H1 (cell line): ENCODE results near the gene BRSK2. TPM values are rescaled to one million over a fixed set of nuclear protein-coding genes. Genes with fewer than 3 reads are reported as not detected.
A peak's percentile ranks its signal among the peaks of the same experiment; 100 is the strongest.

Source experiments
- CTCF ChIA-PET: fragments of 300-600 bp; sonication (Branson Sonifier 250); formaldehyde crosslinking; loops from one replicate; lab custom pipeline; 2021; ENCODE audit not compliant: partially characterized antibody; lab: Charles Lee
- POLR2A ChIA-PET: fragments of 300-600 bp; sonication (Branson Sonifier 250); formaldehyde crosslinking; loops from one replicate; lab custom pipeline; 2021; ENCODE audit warnings: inconsistent platforms; ENCODE audit not compliant: partially characterized antibody; lab: Charles Lee
- DNase-seq, 2 experiments: peaks; one replicate each; pipeline versions ENCODE4 v3.0.0 to v3.0.0-alpha.2; 2010 to 2022; ENCODE audit warnings: low spot score in 2 of 2, low read depth in 1 of 2, mixed read lengths in 1 of 2
- FAIRE-seq: peaks from 2 replicates; lab custom pipeline; 2011; peaks lifted over from hg19 to GRCh38; lab: Jason Lieb, UNC
- H2AFZ ChIP-seq: 2 replicates; pipeline ENCODE4 v1.8.1; 2012; ENCODE audit warnings: low read length, inconsistent platforms
- H2AK5ac ChIP-seq: 2 replicates; pipeline ENCODE4 v1.6.1; 2013; ENCODE audit warnings: low read depth, low read length
- H2BK120ac ChIP-seq: replicated peaks from 2 replicates; pipeline ENCODE3; 2013; ENCODE audit warnings: low read depth, low read length, inconsistent platforms
- H2BK12ac ChIP-seq: 2 replicates; pipeline ENCODE4 v1.6.1; 2013; ENCODE audit warnings: low read depth, low read length
- H2BK15ac ChIP-seq: 2 replicates; pipeline ENCODE4 v1.6.1; 2013; ENCODE audit warnings: low read length
- H2BK20ac ChIP-seq: 2 replicates; pipeline ENCODE4 v1.6.1; 2013; ENCODE audit warnings: low read length
- H2BK5ac ChIP-seq: 2 replicates; pipeline ENCODE4 v1.6.1; 2013; ENCODE audit warnings: low read depth, low read length
- H3K14ac ChIP-seq: 2 replicates; pipeline ENCODE4 v1.6.1; 2013; ENCODE audit warnings: inconsistent platforms; ENCODE audit not compliant: insufficient read length
- H3K18ac ChIP-seq: 2 replicates; pipeline ENCODE4 v1.6.1; 2013; ENCODE audit warnings: low read length; ENCODE audit errors: extremely low read depth
- H3K23ac ChIP-seq: 2 replicates; pipeline ENCODE4 v1.6.1; 2013; ENCODE audit warnings: inconsistent platforms; ENCODE audit not compliant: insufficient read length
- H3K23me2 ChIP-seq: 2 replicates; pipeline ENCODE4 v1.6.1; 2013; ENCODE audit warnings: low read depth, low read length
- H3K27ac ChIP-seq: 2 replicates; pipeline ENCODE4 v1.6.1; 2011; ENCODE audit warnings: low read depth, low read length, inconsistent platforms
- H3K27me3 ChIP-seq, 4 experiments: replicated peaks in 1 of 4; 1 replicate in 1 of 4; 2 replicates in 3 of 4; pipeline versions ENCODE4 v1.6.1 to v1.8.1; 2011 to 2013; ENCODE audit warnings: low read length in 3 of 4, mild to moderate bottlenecking in 3 of 4, inconsistent platforms in 2 of 4, mixed read lengths in 2 of 4, moderate library complexity in 1 of 4; ENCODE audit not compliant: control insufficient read depth in 3 of 4, insufficient read depth in 3 of 4; ENCODE audit errors: extremely low read depth in 1 of 4
- H3K36me3 ChIP-seq, 4 experiments: 2 replicates each; pipeline versions ENCODE4 v1.6.1 to v1.8.1; 2011 to 2013; ENCODE audit warnings: mild to moderate bottlenecking in 4 of 4, low read length in 3 of 4, moderate library complexity in 2 of 4, control low read depth in 1 of 4, inconsistent platforms in 1 of 4; ENCODE audit not compliant: insufficient read depth in 4 of 4, control insufficient read depth in 2 of 4
- H3K4ac ChIP-seq: replicated peaks from 2 replicates; pipeline ENCODE3; 2013; ENCODE audit warnings: low read length, low read depth, mixed read lengths, inconsistent platforms; ENCODE audit not compliant: insufficient read length
- H3K4me1 ChIP-seq, 4 experiments: replicated peaks in 1 of 4; 1 replicate in 1 of 4; 2 replicates in 3 of 4; pipeline versions ENCODE4 v1.6.1 to v1.8.1; 2011 to 2013; ENCODE audit warnings: low read length in 3 of 4, inconsistent platforms in 2 of 4, mixed read lengths in 1 of 4; ENCODE audit not compliant: insufficient read depth in 4 of 4, control insufficient read depth in 3 of 4
- H3K4me2 ChIP-seq, 2 experiments: 2 replicates each; pipeline versions ENCODE4 v1.6.1 to v1.8.1; 2011 to 2013; ENCODE audit warnings: low read depth in 2 of 2, low read length in 2 of 2, control low read depth in 1 of 2, inconsistent platforms in 1 of 2, mild to moderate bottlenecking in 1 of 2; ENCODE audit not compliant: insufficient read depth in 1 of 2
- H3K4me3 ChIP-seq, 4 experiments: fragments of 200-600, 300-600 bp in 1 of 4; sonication (generic), shearing (Covaris generic), sonication (Bioruptor Twin) in 1 of 4; 2 replicates each; pipeline versions ENCODE4 v1.5.1 to v1.8.1; 2011 to 2016; ENCODE audit warnings: low read length in 4 of 4, low read depth in 3 of 4, control low read depth in 2 of 4, inconsistent platforms in 2 of 4, mild to moderate bottlenecking in 2 of 4, mixed read lengths in 1 of 4, moderate library complexity in 1 of 4; ENCODE audit not compliant: insufficient read depth in 2 of 4; ENCODE audit errors: extremely low read depth in 1 of 4
- H3K56ac ChIP-seq: replicated peaks from 2 replicates; pipeline ENCODE3; 2013; ENCODE audit warnings: low read depth, mild to moderate bottlenecking, mixed read lengths, low read length, inconsistent platforms; ENCODE audit not compliant: insufficient read length
- H3K79me1 ChIP-seq: 2 replicates; pipeline ENCODE4 v1.6.1; 2013; ENCODE audit warnings: low read depth, low read length, control low read depth
- H3K79me2 ChIP-seq, 2 experiments: 2 replicates each; pipeline versions ENCODE4 v1.6.1 to v1.8.1; 2012 to 2013; ENCODE audit warnings: low read length in 2 of 2, mild to moderate bottlenecking in 2 of 2, inconsistent platforms in 1 of 2; ENCODE audit not compliant: insufficient read depth in 2 of 2, control insufficient read depth in 1 of 2
- H3K9ac ChIP-seq, 4 experiments: replicated peaks in 1 of 4; 1 replicate in 1 of 4; 2 replicates in 3 of 4; pipeline versions ENCODE4 v1.6.1 to v1.8.1; 2011 to 2013; ENCODE audit warnings: low read depth in 3 of 4, low read length in 3 of 4, control low read depth in 2 of 4, mild to moderate bottlenecking in 2 of 4, moderate library complexity in 2 of 4, inconsistent platforms in 1 of 4; ENCODE audit errors: extremely low read depth in 1 of 4
- H3K9me3 ChIP-seq, 2 experiments: 2 replicates each; pipeline versions ENCODE4 v1.6.1 to v1.8.1; 2012 to 2013; ENCODE audit warnings: mild to moderate bottlenecking in 2 of 2, moderate library complexity in 2 of 2, control low read depth in 1 of 2, inconsistent platforms in 1 of 2, low read depth in 1 of 2, low read length in 1 of 2, mixed read lengths in 1 of 2; ENCODE audit not compliant: insufficient read depth in 2 of 2
- H4K20me1 ChIP-seq, 2 experiments: replicated peaks in 1 of 2; 2 replicates each; pipeline versions ENCODE3 to v1.8.1; 2011 to 2013; ENCODE audit warnings: inconsistent platforms in 2 of 2, low read length in 2 of 2, mild to moderate bottlenecking in 1 of 2; ENCODE audit not compliant: insufficient read depth in 2 of 2, control insufficient read depth in 1 of 2
- H4K5ac ChIP-seq: 2 replicates; pipeline ENCODE4 v1.6.1; 2013; ENCODE audit warnings: low read length, low read depth, mixed read lengths, inconsistent platforms; ENCODE audit not compliant: insufficient read length
- H4K8ac ChIP-seq: 2 replicates; pipeline ENCODE4 v1.8.0; 2013; ENCODE audit warnings: mild to moderate bottlenecking, moderate library complexity, low read length, inconsistent platforms; ENCODE audit not compliant: insufficient read depth; ENCODE audit errors: extremely low read depth
- H4K91ac ChIP-seq: replicated peaks from 2 replicates; pipeline ENCODE3; 2013; ENCODE audit warnings: low read length, mixed read lengths, inconsistent platforms; ENCODE audit not compliant: insufficient read length
- BCL11A ChIP-seq, 2 experiments: IDR thresholded peaks; one replicate each; pipeline ENCODE4 v1.6.1; 2011; ENCODE audit warnings: low read depth in 2 of 2, low read length in 2 of 2, mild to moderate bottlenecking in 2 of 2
- BRCA1 ChIP-seq: IDR thresholded peaks from 2 replicates; pipeline ENCODE4 v1.6.1; 2012; ENCODE audit warnings: low read depth, low read length, improper control_type of control experiment
- CHD2 ChIP-seq: IDR thresholded peaks from 2 replicates; pipeline ENCODE4 v1.6.1; 2012; ENCODE audit warnings: low read length, improper control_type of control experiment
- EZH2 ChIP-seq: fragments of 200-600 bp; sonication (generic); IDR thresholded peaks from 2 replicates; pipeline ENCODE4 v1.7.1; 2012; ENCODE audit warnings: low read depth, mild to moderate bottlenecking, moderate library complexity, low read length, inconsistent platforms; ENCODE audit not compliant: severe bottlenecking
- KDM5A ChIP-seq: fragments of 200-600 bp; IDR thresholded peaks from 2 replicates; pipeline ENCODE4 v1.7.1; 2012; ENCODE audit warnings: mild to moderate bottlenecking, low read length, inconsistent platforms, mixed read lengths
- POU5F1 ChIP-seq: IDR thresholded peaks from 2 replicates; pipeline ENCODE4 v1.6.1; 2011; ENCODE audit warnings: low read depth, mild to moderate bottlenecking, low read length, moderate library complexity
- SAP30 ChIP-seq: fragments of 300-600 bp; sonication (generic); IDR thresholded peaks from 2 replicates; pipeline ENCODE4 v1.7.1; 2012; ENCODE audit warnings: low read length, moderate library complexity, mild to moderate bottlenecking, inconsistent platforms; ENCODE audit not compliant: insufficient read depth, insufficient replicate concordance
- WGBS, 2 experiments: shearing (Covaris generic) in 1 of 2; methylation state at CpG; one replicate each; pipeline versions ENCODE4 v1.1.6 to v1.1.7; 2013 to 2015; ENCODE audit warnings: low lambda C conversion rate in 2 of 2, mixed read lengths in 2 of 2, inconsistent platforms in 1 of 2, low coverage in 1 of 2, missing lambda C conversion rate in 1 of 2; ENCODE audit not compliant: insufficient replicate concordance in 2 of 2, insufficient coverage in 1 of 2, insufficient read length in 1 of 2; ENCODE audit errors: extremely low coverage in 1 of 2, missing lambda C conversion rate in 1 of 2; 5-methylcytosine and 5-hydroxymethylcytosine counted together
- polyA plus RNA-seq, 7 experiments: library from polyadenylated mRNA; depleted of rRNA in 3 of 7; stranded (reverse) in 5 of 7; unstranded in 2 of 7; fragments of >200 nt in 5 of 7; fragments of 200-250 nt in 2 of 7; gene quantifications; 1 replicate in 5 of 7; 2 replicates in 1 of 7; 4 replicates in 1 of 7; pipeline versions ENCODE4 v1.2.1 to v1.2.3, GENCODE V29; 2011 to 2013; ENCODE audit warnings: missing spikeins in 2 of 7, mixed read lengths in 2 of 7
- total RNA-seq: library from RNA; stranded (reverse); fragmentation: NEBNext Ultra II Directional; extraction: Animal tissue kit (Norgen Biotek cat#: 25700); gene quantifications from 2 replicates; pipeline ENCODE4 v1.2.1, GENCODE V29; 2021

Gene BRSK2
- total and polyA plus RNA-seq, 2 of the 8 experiments (the other 6 are each of a cell fraction or from before 2014, with no cell fraction given), result 17.3 to 27.1 TPM

- H3K23me2 ChIP-seq, result no peaks in the 10 kb centered on the region
- ChIA-PET CTCF (interaction anchor here (1.4 kb wide), 1 partner anchor 42 kb away, joined by 3 read pairs; no protein-coding TSS in a partner anchor), POLR2A (interaction anchor here (1.1 to 3.3 kb wide), 9 partner anchors 7 to 42 kb away, joined by 4 to 13 read pairs (median 7); partner anchors contain the start of genes BRSK2 and TOLLIP)
- WGBS, 2 experiments, result 87% methylated on average over 16 of the region's 22 CpGs; no CpG with 5 or more reads in 1 of the 2 experiments
- no peaks in the 10 kb centered on the region for H3K79me2 ChIP-seq
- H3K9ac ChIP-seq, result no peak overlapping the region
- H2BK20ac ChIP-seq, result no peak overlapping the region
- DNase-seq (no peak), FAIRE-seq (no peak)
- H2AFZ ChIP-seq, result no peak overlapping the region
- no peak overlapping the region for H2AK5ac ChIP-seq
- peaks cover 0 to 5% of the 10 kb centered on the region in 2 experiments; a peak in 1 of 4 replicates for H3K9me3 ChIP-seq
- no peak overlapping the region for H4K5ac ChIP-seq
- no peak overlapping the region for H2BK120ac ChIP-seq
- no peaks in the 10 kb centered on the region for H3K36me3 ChIP-seq
- no peak overlapping the region for H4K8ac ChIP-seq
- H3K4me1 ChIP-seq, result peaks cover 0 to 7% (median 4%) of the 10 kb centered on the region in 4 experiments; a peak in 4 of 7 replicates
- no peak overlapping the region for H3K23ac ChIP-seq
- no peak overlapping the region for H4K91ac ChIP-seq
- H3K27ac ChIP-seq, result no peak overlapping the region
- H3K18ac ChIP-seq, result no peak overlapping the region
- H3K4me3 ChIP-seq, result no peak overlapping the region
- no peaks in the 10 kb centered on the region for H3K27me3 ChIP-seq
- no peak overlapping the region for H2BK15ac ChIP-seq
- H2BK12ac ChIP-seq, result 0 out of 2 replicates have a peak overlapping the region, but pooled peaks have one; percentile 27
- no peak overlapping the region for H3K4ac ChIP-seq
- no peak overlapping the region for H3K14ac ChIP-seq
- no peaks in the 10 kb centered on the region for H3K79me1 ChIP-seq
- no peak for TF ChIP-seq BRCA1
- no peak for TF ChIP-seq EZH2
- TF ChIP-seq BCL11A (IDR thresholded peaks at IDR 0.05; ENCODE audit: low read depth in 2 of 2, low read length in 2 of 2), result no peak
- no peak for TF ChIP-seq POU5F1
- TF ChIP-seq SAP30, result no peak
- TF ChIP-seq CHD2, result no peak
- no peak for TF ChIP-seq KDM5A
- no peak overlapping the region for H2BK5ac ChIP-seq
- H3K4me2 ChIP-seq, result no peak overlapping the region
- H4K20me1 ChIP-seq, result peaks cover 0 to 2% of the 10 kb centered on the region in 2 experiments
- no peak overlapping the region for H3K56ac ChIP-seq
Observed at GRCh38 chr11:1350086-1350725, 39.5 kb upstream of the BRSK2 start.
